Measurements from ENCODE around the gene SLC23A1. TPM values are rescaled to one million over a fixed set of nuclear protein-coding genes. Genes with fewer than 3 reads are reported as not detected.
"Not testable (repeated sequence)": the region's sequence is repeated elsewhere in the genome, so short reads cannot be mapped to it uniquely, and the experiment has no call there.

SLC23A1 gene
- total RNA-seq, 1 donor from 2014 or later = not detected

DNA sequence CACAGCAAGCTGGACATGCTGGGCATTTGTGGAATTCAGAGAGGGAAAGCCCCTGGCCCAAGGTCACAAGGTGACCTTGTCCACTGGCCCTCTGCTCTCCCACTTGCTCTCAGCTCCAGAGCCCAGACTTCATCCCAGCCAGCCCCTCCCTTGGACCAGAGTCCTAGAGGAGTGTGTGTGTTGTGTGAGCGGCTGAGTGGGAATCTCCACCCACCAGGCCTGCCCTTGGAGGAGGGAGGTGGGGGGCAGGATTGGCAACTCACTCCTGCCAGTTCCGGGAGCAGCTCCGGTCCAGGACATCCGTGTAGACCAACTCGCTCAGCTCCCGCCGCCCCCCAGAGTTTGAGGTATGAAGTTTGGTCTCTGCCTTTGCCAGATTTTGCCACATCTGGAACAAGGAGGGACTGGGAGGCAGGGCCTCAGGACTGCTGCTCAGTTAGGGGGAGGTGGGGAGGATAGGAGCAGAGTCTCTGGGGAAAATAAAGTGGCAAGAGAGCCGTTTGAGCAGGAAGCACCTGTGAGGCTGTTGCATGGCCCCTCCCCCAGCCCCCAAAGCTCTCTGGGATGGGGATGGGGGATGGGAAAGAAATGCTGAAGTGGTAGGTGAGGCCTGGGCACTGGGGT lies 5.2 kb upstream of the SLC23A1 start:
- Mint-ChIP-seq H3K4me3 (ENCODE audit: unreplicated experiment) (no peak overlapping the region), H3K27me3 (ENCODE audit: low read depth) (no peaks in the 10 kb centered on the region), H3K9me3 (ENCODE audit: low read depth) (no peaks in the 10 kb centered on the region), H3K36me3 (ENCODE audit: low read depth) (peaks cover 1% of the 10 kb centered on the region), H3K4me1 (ENCODE audit: low read depth) (peaks cover 16% of the 10 kb centered on the region), H3K27ac (ENCODE audit: unreplicated experiment) (no peak overlapping the region)
- peak; percentile 60 for DNase-seq (ENCODE audit: low spot score)
- TF ChIP-seq, protein P1, sequence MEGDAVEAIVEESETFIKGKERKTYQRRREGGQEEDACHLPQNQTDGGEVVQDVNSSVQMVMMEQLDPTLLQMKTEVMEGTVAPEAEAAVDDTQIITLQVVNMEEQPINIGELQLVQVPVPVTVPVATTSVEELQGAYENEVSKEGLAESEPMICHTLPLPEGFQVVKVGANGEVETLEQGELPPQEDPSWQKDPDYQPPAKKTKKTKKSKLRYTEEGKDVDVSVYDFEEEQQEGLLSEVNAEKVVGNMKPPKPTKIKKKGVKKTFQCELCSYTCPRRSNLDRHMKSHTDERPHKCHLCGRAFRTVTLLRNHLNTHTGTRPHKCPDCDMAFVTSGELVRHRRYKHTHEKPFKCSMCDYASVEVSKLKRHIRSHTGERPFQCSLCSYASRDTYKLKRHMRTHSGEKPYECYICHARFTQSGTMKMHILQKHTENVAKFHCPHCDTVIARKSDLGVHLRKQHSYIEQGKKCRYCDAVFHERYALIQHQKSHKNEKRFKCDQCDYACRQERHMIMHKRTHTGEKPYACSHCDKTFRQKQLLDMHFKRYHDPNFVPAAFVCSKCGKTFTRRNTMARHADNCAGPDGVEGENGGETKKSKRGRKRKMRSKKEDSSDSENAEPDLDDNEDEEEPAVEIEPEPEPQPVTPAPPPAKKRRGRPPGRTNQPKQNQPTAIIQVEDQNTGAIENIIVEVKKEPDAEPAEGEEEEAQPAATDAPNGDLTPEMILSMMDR (IDR thresholded peaks at IDR 0.05) = no peak

DNA sequence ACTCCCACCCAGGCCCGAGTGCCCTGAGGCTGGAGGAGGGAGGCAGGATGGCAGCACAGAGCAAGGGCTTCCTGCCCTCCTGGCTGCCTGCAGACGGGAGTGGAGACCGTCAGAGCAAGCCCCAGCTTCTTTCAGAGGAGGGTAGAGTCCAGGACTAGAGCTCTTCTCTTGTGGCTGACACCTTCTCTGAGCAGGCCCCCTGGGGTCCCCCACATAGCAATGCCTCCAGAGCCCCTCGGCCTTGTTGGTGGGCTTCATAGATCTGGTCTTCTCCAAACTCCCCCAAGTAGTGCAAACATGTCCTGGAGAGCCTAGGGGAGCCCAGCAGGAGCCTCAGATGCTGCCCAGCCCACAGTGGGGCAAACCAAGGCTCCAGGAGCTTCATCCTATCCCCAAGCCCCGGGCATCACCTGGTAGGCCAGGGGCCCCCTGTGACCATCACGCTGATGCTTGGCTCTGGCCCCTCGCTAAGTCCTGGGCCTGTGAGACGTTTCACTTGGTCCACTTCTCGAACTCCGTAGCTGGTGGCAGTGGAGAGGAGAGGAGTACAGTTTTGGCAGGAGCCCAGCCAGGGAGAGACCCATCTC lies 4.6 kb upstream of the SLC23A1 start:
- Mint-ChIP-seq H3K4me3 (ENCODE audit: unreplicated experiment) (no peak overlapping the region), H3K27ac (ENCODE audit: unreplicated experiment) (no peak overlapping the region)
- TF ChIP-seq, protein P1 (IDR thresholded peaks at IDR 0.05) = no peak

DNA sequence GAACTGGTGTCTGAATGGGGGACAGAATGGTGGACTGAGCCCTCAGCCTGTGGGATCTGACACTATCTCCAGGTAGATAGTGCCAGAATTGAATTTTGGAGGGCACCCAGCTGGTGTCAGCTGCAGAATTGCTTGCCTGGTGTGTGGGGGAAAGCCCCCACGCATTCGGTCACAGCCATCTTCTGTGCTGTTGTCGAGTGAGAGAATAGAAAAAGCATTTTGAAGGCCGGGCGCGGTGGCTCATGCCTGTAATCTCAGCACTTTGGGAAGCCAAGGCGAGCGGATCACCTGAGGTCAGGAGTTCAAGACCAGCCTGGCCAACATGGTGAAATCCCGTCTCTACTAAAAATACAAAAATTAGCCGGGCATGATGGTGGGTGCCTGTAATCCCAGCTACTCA lies 3.9 kb upstream of the SLC23A1 start:
- peak; percentile 42 for DNase-seq (ENCODE audit: low spot score)
- H3K27ac Mint-ChIP-seq (ENCODE audit: unreplicated experiment); H3K27me3 Mint-ChIP-seq (ENCODE audit: low read depth); H3K9me3 Mint-ChIP-seq (ENCODE audit: low read depth); H3K36me3 Mint-ChIP-seq (ENCODE audit: low read depth); H3K4me3 Mint-ChIP-seq (ENCODE audit: unreplicated experiment): not testable (repeated sequence)
- H3K4me1 Mint-ChIP-seq (ENCODE audit: low read depth) = peaks cover 10% of the 10 kb centered on the region

More for the DNA sequence above, 4.6 kb upstream of the SLC23A1 start:
- H3K4me1 Mint-ChIP-seq (ENCODE audit: low read depth) = peaks cover 11% of the 10 kb centered on the region
- DNase-seq (ENCODE audit: low spot score) = peak; percentile 59
- H3K36me3 Mint-ChIP-seq (ENCODE audit: low read depth) = peaks cover 1% of the 10 kb centered on the region
- H3K9me3 Mint-ChIP-seq (ENCODE audit: low read depth) = no peaks in the 10 kb centered on the region
- no peaks in the 10 kb centered on the region for H3K27me3 Mint-ChIP-seq (ENCODE audit: low read depth)

DNA sequence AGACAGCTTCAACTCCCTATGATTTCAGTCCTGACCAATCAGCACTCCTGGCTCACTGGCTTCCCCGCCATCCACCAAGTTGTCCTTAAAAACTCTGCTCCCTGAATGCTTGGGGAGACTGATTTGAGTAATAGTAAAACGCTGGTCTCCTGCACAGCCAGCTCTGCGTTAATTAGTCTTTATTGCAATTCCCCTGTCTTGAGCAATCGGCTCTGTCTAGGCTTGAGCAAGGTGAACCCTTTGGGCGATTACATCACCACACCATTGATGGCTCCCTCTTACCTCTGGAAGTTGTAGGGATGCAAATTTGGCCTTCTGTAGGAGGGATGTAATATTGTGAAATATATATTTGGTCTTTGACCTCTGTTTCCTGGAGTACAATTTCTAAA lies 2.9 kb upstream of the SLC23A1 start:
- Mint-ChIP-seq H3K27me3 (ENCODE audit: low read depth) (no peaks in the 10 kb centered on the region), H3K4me3 (ENCODE audit: unreplicated experiment) (no peak overlapping the region), H3K9me3 (ENCODE audit: low read depth) (no peaks in the 10 kb centered on the region), H3K27ac (ENCODE audit: unreplicated experiment) (no peak overlapping the region), H3K4me1 (ENCODE audit: low read depth) (peaks cover 5% of the 10 kb centered on the region), H3K36me3 (ENCODE audit: low read depth) (no peaks in the 10 kb centered on the region)
- TF ChIP-seq, protein P1 (IDR thresholded peaks at IDR 0.05) = no peak
- peak; percentile 22 for DNase-seq (ENCODE audit: low spot score)

DNA sequence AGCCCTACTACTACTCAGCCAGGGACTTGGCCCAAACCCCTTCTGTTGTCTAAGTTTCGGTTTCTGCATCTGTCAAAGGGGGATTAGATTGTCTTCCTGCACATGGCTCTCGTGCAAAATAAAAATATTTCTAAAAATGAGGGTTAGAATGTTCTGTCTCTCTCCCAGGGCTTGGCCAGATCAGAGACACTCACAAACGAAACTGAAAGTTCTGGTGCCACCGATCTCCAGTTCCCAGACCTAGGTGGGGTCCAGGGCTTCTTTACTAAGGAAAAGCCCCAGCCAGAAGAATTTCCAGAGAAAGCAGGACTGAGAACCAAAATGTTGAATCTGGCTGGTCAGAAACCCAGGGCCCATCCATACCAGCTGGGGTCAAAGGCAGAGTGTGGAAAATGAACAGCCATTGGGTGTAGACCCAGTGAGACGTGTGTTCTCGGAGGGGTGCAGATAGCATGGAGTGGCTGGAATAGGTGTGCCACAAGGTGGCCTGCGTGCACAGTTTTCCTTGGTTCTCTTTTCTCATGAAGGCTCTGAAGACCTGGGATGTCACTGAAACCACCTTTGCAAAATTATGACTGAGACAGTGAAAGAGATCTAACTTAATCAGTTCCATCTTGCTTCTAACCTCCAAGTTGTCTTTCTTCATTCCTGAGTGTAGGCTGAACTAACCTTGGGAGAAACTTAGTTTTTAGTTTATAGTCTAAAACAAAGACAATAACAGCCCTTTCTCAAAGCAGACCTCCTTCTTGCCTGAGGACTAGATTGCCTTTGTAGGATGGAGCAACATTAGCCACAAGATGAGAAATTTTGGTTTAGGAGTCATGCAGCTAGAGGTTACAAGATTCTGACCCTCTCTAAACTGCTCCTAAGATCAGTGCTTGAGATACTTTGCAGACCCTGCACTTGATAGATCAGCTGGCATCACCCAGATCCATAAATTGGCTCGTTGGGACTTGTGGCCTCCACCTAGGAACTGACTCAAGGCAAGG lies 2.3 kb upstream of the SLC23A1 start:
- TF ChIP-seq, protein P1 (IDR thresholded peaks at IDR 0.05) = no peak
- no peak overlapping the region for H3K27ac Mint-ChIP-seq (ENCODE audit: unreplicated experiment)
- H3K4me1 Mint-ChIP-seq (ENCODE audit: low read depth) = peaks cover 5% of the 10 kb centered on the region
- H3K27me3 Mint-ChIP-seq (ENCODE audit: low read depth) = no peaks in the 10 kb centered on the region
- no peak overlapping the region for H3K4me3 Mint-ChIP-seq (ENCODE audit: unreplicated experiment)
- H3K36me3 Mint-ChIP-seq (ENCODE audit: low read depth) = no peaks in the 10 kb centered on the region
- DNase-seq (ENCODE audit: low spot score) = peak; percentile 11
- H3K9me3 Mint-ChIP-seq (ENCODE audit: low read depth) = no peaks in the 10 kb centered on the region

All from chondrocyte (in vitro differentiated cells).